A549 (cell line): ENCODE results near the gene TCF25. TPM values are rescaled to one million over a fixed set of nuclear protein-coding genes. Genes with fewer than 3 reads are reported as not detected.

Experiments used
- ATAC-seq, 2 experiments: fragments of 200-7000 bp in 1 of 2; fragments of >200 bp in 1 of 2; cut with Nextera tagmentation in 1 of 2; cut with Tn5 transposase in 1 of 2; 3 replicates each; pipeline versions ENCODE4 v1.8.0 to v1.9.1; 2018 to 2020; ENCODE audit warnings: mild to moderate bottlenecking in 1 of 2, moderate library complexity in 1 of 2
- CTCF ChIA-PET: fragments of 300-600 bp; sonication (Branson Sonifier 250); formaldehyde crosslinking; extraction: SDS; loops from one replicate; lab custom pipeline; 2021; ENCODE audit warnings: antibody characterized with exemption, inconsistent platforms; lab: Yijun Ruan, JAX
- POLR2A ChIA-PET: fragments of 350-600 bp; formaldehyde crosslinking; extraction: SDS; loops from one replicate; lab custom pipeline; 2021; ENCODE audit warnings: antibody characterized with exemption, inconsistent platforms; lab: Yijun Ruan, JAX
- DNase-seq, 2 experiments: peaks; one replicate each; pipeline versions ENCODE4 v3.0.0 to v3.0.0-alpha.2; 2011 to 2016; ENCODE audit warnings: low read depth in 1 of 2, low spot score in 1 of 2
- FAIRE-seq: peaks from 2 replicates; lab custom pipeline; 2011; peaks lifted over from hg19 to GRCh38; lab: Jason Lieb, UNC
- H3K27ac ChIP-seq, 2 experiments: fragments of >200 bp; sonication (Bioruptor Twin); formaldehyde crosslinking; 3 replicates each; pipeline ENCODE4 v1.5.1; 2016 to 2017
- H3K4me1 ChIP-seq: fragments of >200 bp; sonication (Bioruptor Twin); formaldehyde crosslinking; 3 replicates; pipeline ENCODE4 v1.6.1; 2016
- H3K4me2 ChIP-seq: fragments of >200 bp; sonication (Bioruptor Twin); formaldehyde crosslinking; 3 replicates; pipeline ENCODE4 v1.6.1; 2016
- H3K4me3 ChIP-seq: fragments of >200 bp; sonication (Bioruptor Twin); formaldehyde crosslinking; 3 replicates; pipeline ENCODE4 v1.5.1; 2016
- H3K9me3 ChIP-seq: fragments of >200 bp; sonication (Bioruptor Twin); formaldehyde crosslinking; 3 replicates; pipeline ENCODE4 v1.6.1; 2016
- CBX8 ChIP-seq: fragments of 200-600 bp; sonication (generic); IDR thresholded peaks from 2 replicates; pipeline ENCODE4 v1.6.1; 2016
- CEBPB ChIP-seq, 2 experiments: fragments of >200 bp in 1 of 2; sonication (Bioruptor Twin) in 1 of 2; formaldehyde crosslinking in 1 of 2; IDR thresholded peaks; 2 replicates each; pipeline ENCODE4 v1.6.1; 2012 to 2016
- CHD2 ChIP-seq: fragments of 150-350 bp; IDR thresholded peaks from 2 replicates; pipeline ENCODE4 v1.6.1; 2014; ENCODE audit warnings: low read length; ENCODE audit not compliant: partially characterized antibody
- CHD4 ChIP-seq: fragments of 200-600 bp; sonication (generic); IDR thresholded peaks from 2 replicates; pipeline ENCODE4 v1.6.1; 2016; ENCODE audit warnings: antibody characterized with exemption, mild to moderate bottlenecking, borderline replicate concordance
- E2F6 ChIP-seq: IDR thresholded peaks from 2 replicates; pipeline ENCODE4 v1.6.1; 2012; ENCODE audit warnings: low read depth, borderline replicate concordance
- EHMT2 ChIP-seq: fragments of 200-600 bp; sonication (generic); IDR thresholded peaks from 2 replicates; pipeline ENCODE4 v1.6.1; 2016; ENCODE audit warnings: antibody characterized with exemption, low read depth, mild to moderate bottlenecking, moderate library complexity
- ESRRA ChIP-seq: fragments of 150-350 bp; IDR thresholded peaks from 2 replicates; pipeline ENCODE4 v1.6.1; 2014; ENCODE audit warnings: mild to moderate bottlenecking, low read length, borderline replicate concordance
- HDAC2 ChIP-seq: fragments of 200-600 bp; sonication (generic); IDR thresholded peaks from 2 replicates; pipeline ENCODE4 v1.6.1; 2016
- HEYL ChIP-seq: fragments of 250-450 bp; sonication (Bioruptor Pico); IDR thresholded peaks from 2 replicates; pipeline ENCODE4 v1.8.0; 2021; ENCODE audit warnings: mild to moderate bottlenecking, moderate library complexity
- HMGXB4 ChIP-seq: fragments of 250-450 bp; sonication (Bioruptor Pico); IDR thresholded peaks from 2 replicates; pipeline ENCODE4 v1.5.0; 2021; ENCODE audit warnings: mild to moderate bottlenecking, moderate library complexity, borderline replicate concordance
- HOXB13 ChIP-seq: fragments of 250-450 bp; sonication (Bioruptor Pico); IDR thresholded peaks from 2 replicates; pipeline ENCODE4 v1.5.0; 2020; ENCODE audit warnings: low read depth, mild to moderate bottlenecking, moderate library complexity
- HOXB5 ChIP-seq: fragments of 250-450 bp; sonication (Bioruptor Pico); IDR thresholded peaks from 2 replicates; pipeline ENCODE4 v1.5.0; 2020; ENCODE audit warnings: mild to moderate bottlenecking, moderate library complexity
- KDM1A ChIP-seq: fragments of 200-600 bp; sonication (generic); IDR thresholded peaks from 2 replicates; pipeline ENCODE4 v1.6.1; 2016; ENCODE audit warnings: low read depth, mild to moderate bottlenecking
- KDM5A ChIP-seq: fragments of 200-600 bp; sonication (generic); IDR thresholded peaks from 2 replicates; pipeline ENCODE4 v1.6.1; 2016; ENCODE audit warnings: antibody characterized with exemption, mild to moderate bottlenecking
- MAZ ChIP-seq: fragments of 150-350 bp; IDR thresholded peaks from 2 replicates; pipeline ENCODE4 v1.6.1; 2014; ENCODE audit warnings: antibody characterized with exemption, low read depth, low read length, borderline replicate concordance
- RFX5 ChIP-seq: fragments of 450-650 bp; IDR thresholded peaks from 2 replicates; pipeline ENCODE4 v1.7.1; 2014; ENCODE audit warnings: antibody characterized with exemption, mild to moderate bottlenecking, moderate library complexity
- RNF2 ChIP-seq: fragments of 200-600 bp; sonication (generic); IDR thresholded peaks from 2 replicates; pipeline ENCODE4 v1.6.1; 2016; ENCODE audit warnings: low read depth, mild to moderate bottlenecking, antibody characterized with exemption, moderate library complexity, borderline replicate concordance
- TP53 ChIP-seq: fragments of 250-450 bp; sonication (Bioruptor Pico); IDR thresholded peaks from 2 replicates; pipeline ENCODE4 v1.5.0; 2021; ENCODE audit warnings: mild to moderate bottlenecking, moderate library complexity
- ZFP36 ChIP-seq: fragments of 450-650 bp; IDR thresholded peaks from 2 replicates; pipeline ENCODE4 v1.6.1; 2014; ENCODE audit warnings: borderline replicate concordance; ENCODE audit not compliant: partially characterized antibody
- ZNF302 ChIP-seq: fragments of 250-450 bp; sonication (Bioruptor Pico); IDR thresholded peaks from 2 replicates; pipeline ENCODE4 v1.9.0; 2021; ENCODE audit warnings: inconsistent platforms, mild to moderate bottlenecking, moderate library complexity
- WGBS: methylation state at CpG from one replicate; pipeline ENCODE4 v1.1.6; 2017; ENCODE audit errors: missing lambda C conversion rate; 5-methylcytosine and 5-hydroxymethylcytosine counted together
- polyA plus RNA-seq, 4 experiments: library from polyadenylated mRNA; depleted of rRNA in 3 of 4; stranded (reverse); fragments of >200 nt; fragmentation: RNase III in 1 of 4; extraction: RNeasy Plus Mini Kit Qiagen cat#74134 plus additional on column Dnase treatment in 1 of 4; gene quantifications; 2 replicates in 3 of 4; 3 replicates in 1 of 4; pipeline ENCODE4 v1.2.3, GENCODE V29; 2011 to 2017
- TF ChIP-seq, protein P1 (sequence below): IDR thresholded peaks from 2 replicates; pipeline ENCODE4 v1.6.1; 2012
- TF ChIP-seq, protein P2 (sequence below): IDR thresholded peaks from 2 replicates; pipeline ENCODE4 v1.6.1; 2012

Gene TCF25
- polyA plus RNA-seq, 2 of the 4 experiments (the other 2 are of a cell fraction) = 125 TPM

GRCh38 chr16:89841275-89841674, 32.1 kb upstream of the TCF25 start:
- Histone ChIP-seq H3K4me3 (no peak overlapping the region), H3K4me1 (peaks cover 14% of the 10 kb centered on the region), H3K4me2 (no peak overlapping the region), H3K27ac (no peak overlapping the region), H3K9me3 (no peaks in the 10 kb centered on the region)
- ATAC-seq (no peak), DNase-seq (no peak), FAIRE-seq (no peak)
- ChIA-PET POLR2A (no interaction called here), CTCF (interaction anchor here (1.0 to 5.5 kb wide), 3 partner anchors 20 to 89 kb away, joined by 3 to 31 read pairs (median 3); no protein-coding TSS in a partner anchor)
- WGBS = 91% methylated on average over 10 of the region's 10 CpGs
- TF ChIP-seq HMGXB4 (CRISPR knock-in tag) (no peak), ZNF302 (no peak), ZFP36 (no peak), HDAC2 (no peak), CHD2 (no peak), HOXB5 (no peak), RNF2 (no peak), MAZ (no peak), HEYL (no peak), CHD4 (no peak), RFX5 (no peak), KDM5A (no peak), CBX8 (no peak), ESRRA (no peak), CEBPB (IDR thresholded peaks at IDR 0.05) (no peak), EHMT2 (no peak), E2F6 (no peak), TP53 (no peak)
- TF ChIP-seq, protein P1, sequence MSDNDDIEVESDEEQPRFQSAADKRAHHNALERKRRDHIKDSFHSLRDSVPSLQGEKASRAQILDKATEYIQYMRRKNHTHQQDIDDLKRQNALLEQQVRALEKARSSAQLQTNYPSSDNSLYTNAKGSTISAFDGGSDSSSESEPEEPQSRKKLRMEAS = no peak

DNA sequence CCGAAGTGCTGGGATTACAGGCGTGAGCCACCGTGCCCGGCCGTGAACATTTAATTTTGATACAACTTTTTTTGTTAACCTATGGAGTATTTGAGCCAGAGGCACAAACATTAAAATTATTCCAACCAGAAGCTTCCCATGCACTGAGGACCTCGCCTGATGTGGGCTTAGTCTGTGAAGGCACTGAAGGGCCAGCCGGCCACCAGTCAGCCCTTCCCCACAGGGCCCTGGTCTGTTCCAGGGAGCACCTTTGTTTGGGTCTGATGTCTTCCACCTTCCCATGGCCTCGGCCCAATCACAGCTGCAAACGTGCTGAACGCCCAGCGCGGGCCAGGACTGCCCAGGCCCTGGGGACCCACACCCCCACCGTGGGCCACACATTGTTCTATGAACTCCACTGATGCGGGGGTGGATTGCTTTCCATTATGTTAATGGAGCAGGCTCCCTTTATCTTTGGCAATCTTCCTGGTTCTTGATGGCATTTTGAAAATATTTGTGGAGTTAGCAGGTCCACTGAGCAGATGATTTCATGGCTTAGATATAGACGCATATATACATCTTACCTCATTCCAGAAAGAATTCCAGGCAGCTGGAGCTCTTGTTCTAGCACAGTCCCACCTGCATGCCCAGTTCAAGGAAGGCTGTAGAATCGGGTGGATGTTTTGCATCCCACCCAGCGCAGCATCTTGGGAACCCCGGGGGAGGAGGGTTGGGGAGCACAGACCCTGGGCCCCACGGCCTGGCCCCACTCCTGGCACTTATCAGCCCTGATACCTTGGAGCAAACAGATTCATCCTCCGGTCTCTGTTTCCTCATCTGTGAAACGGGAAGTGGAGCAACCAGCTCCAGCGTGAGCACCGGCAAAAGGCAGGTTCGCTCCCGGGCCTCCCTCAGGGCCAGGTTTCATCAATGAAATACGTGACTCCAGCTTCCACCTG, 30.7 kb upstream of the TCF25 start:
- Histone ChIP-seq H3K27ac (no peak overlapping the region), H3K4me3 (no peak overlapping the region), H3K9me3 (no peaks in the 10 kb centered on the region), H3K4me2 (no peak overlapping the region), H3K4me1 (peaks cover 8% of the 10 kb centered on the region)
- no peak for DNase-seq
- no peak for TF ChIP-seq HOXB13 (CRISPR knock-in tag)
- no peak for TF ChIP-seq ESRRA
- no peak for TF ChIP-seq HEYL
- TF ChIP-seq HDAC2 = no peak
- TF ChIP-seq HOXB5 = no peak
- no peak for TF ChIP-seq KDM1A
- TF ChIP-seq, protein P2, sequence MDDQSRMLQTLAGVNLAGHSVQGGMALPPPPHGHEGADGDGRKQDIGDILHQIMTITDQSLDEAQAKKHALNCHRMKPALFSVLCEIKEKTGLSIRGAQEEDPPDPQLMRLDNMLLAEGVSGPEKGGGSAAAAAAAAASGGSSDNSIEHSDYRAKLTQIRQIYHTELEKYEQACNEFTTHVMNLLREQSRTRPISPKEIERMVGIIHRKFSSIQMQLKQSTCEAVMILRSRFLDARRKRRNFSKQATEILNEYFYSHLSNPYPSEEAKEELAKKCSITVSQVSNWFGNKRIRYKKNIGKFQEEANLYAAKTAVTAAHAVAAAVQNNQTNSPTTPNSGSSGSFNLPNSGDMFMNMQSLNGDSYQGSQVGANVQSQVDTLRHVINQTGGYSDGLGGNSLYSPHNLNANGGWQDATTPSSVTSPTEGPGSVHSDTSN = no peak
- ChIA-PET POLR2A (interaction anchor here (0.7 kb wide), 1 partner anchor 53 kb away, joined by 5 read pairs; no protein-coding TSS in a partner anchor), CTCF (interaction anchor here (1.0 to 5.5 kb wide), 5 partner anchors 10 to 102 kb away, joined by 3 to 31 read pairs (median 4); no protein-coding TSS in a partner anchor)
- peak in 1 of 2 experiments; percentile 11; a peak in 1 of 6 replicates for ATAC-seq
- no peak for FAIRE-seq
- 87% methylated on average over 26 of the region's 26 CpGs for WGBS
